Measurements from ENCODE around the gene CCDC192.
"Not testable (repeated sequence)": the region's sequence is repeated elsewhere in the genome, so short reads cannot be mapped to it uniquely, and the experiment has no call there.

Gene CCDC192

GRCh38 chr5:127769386-127769785 lies 66.2 kb downstream of the CCDC192 start:
- DNase-seq, result no peak

- DNase-seq, result no peak
Observed at GRCh38 chr5:127770272-127770671, 67.1 kb downstream of the CCDC192 start.

- no peak for DNase-seq
Observed at GRCh38 chr5:127772531-127772930, 69.3 kb downstream of the CCDC192 start.

GRCh38 chr5:127774221-127774620 lies 71.0 kb downstream of the CCDC192 start:
- no peak for DNase-seq

- no peak for DNase-seq
Observed at GRCh38 chr5:127776477-127776876, 73.3 kb downstream of the CCDC192 start.

- no peak for DNase-seq
Observed at GRCh38 chr5:127777957-127778356, 74.8 kb downstream of the CCDC192 start.

GRCh38 chr5:127782450-127782849 lies 79.3 kb downstream of the CCDC192 start:
- DNase-seq, result not testable (repeated sequence)

- DNase-seq, result no peak
Observed at GRCh38 chr5:127785098-127785927, 82.1 kb downstream of the CCDC192 start.

GRCh38 chr5:127791439-127791838 lies 88.2 kb downstream of the CCDC192 start:
- no peak for DNase-seq

GRCh38 chr5:127791908-127792307 lies 88.7 kb downstream of the CCDC192 start:
- not testable (repeated sequence) for DNase-seq

GRCh38 chr5:127793052-127793451 lies 89.9 kb downstream of the CCDC192 start:
- DNase-seq, result no peak

GRCh38 chr5:127793879-127794278 lies 90.7 kb downstream of the CCDC192 start:
- no peak for DNase-seq

- no peak for DNase-seq
Observed at GRCh38 chr5:127796211-127796610, 93.0 kb downstream of the CCDC192 start.

- DNase-seq, result no peak
Observed at GRCh38 chr5:127799293-127799905, 96.2 kb downstream of the CCDC192 start.

- no peak for DNase-seq
Observed at GRCh38 chr5:127801751-127802476, 98.7 kb downstream of the CCDC192 start.

- DNase-seq, result no peak
Observed at GRCh38 chr5:127802477-127802865, 99.3 kb downstream of the CCDC192 start.

GRCh38 chr5:127804886-127805426 lies 101.8 kb downstream of the CCDC192 start:
- DNase-seq, result no peak

- DNase-seq, result no peak
Observed at GRCh38 chr5:127805448-127805847, 102.3 kb downstream of the CCDC192 start.

- DNase-seq, result no peak
Observed at GRCh38 chr5:127806776-127807175, 103.6 kb downstream of the CCDC192 start.

- DNase-seq, result no peak
Observed at GRCh38 chr5:127809533-127809932, 106.3 kb downstream of the CCDC192 start.

- no peak for DNase-seq
Observed at GRCh38 chr5:127810017-127810416, 106.8 kb downstream of the CCDC192 start.

GRCh38 chr5:127810707-127811490 lies 107.7 kb downstream of the CCDC192 start:
- DNase-seq, result no peak

- no peak for DNase-seq
Observed at GRCh38 chr5:127812570-127812969, 109.4 kb downstream of the CCDC192 start.

Data from NCI-H1105 treated with DMSO at 0.1 percent for 48 hours (cell line).